ENCODE measurements around the gene TSNAXIP1. TPM values are rescaled to one million over a fixed set of nuclear protein-coding genes. Genes with fewer than 3 reads are reported as not detected.

TSNAXIP1 gene
- total and polyA plus RNA-seq, 9 of the 15 experiments (the other 6 are each of a cell fraction or from before 2014, with no cell fraction given), result 0.03 to 0.24 (median 0.11) TPM; not detected in 4

- TF ChIP-seq RCOR1 (IDR thresholded peaks at IDR 0.05; ENCODE audit: borderline replicate concordance in 1 of 2, low read depth in 2 of 2, low read length in 2 of 2), result peak in 1 of 2 experiments; percentile 56; a peak in 1 of 4 replicates
- TF ChIP-seq EP400 (IDR thresholded peaks at IDR 0.05), result peak; percentile 83
- TF ChIP-seq CBX5 (IDR thresholded peaks at IDR 0.05; ENCODE audit: borderline replicate concordance, low read depth), result no peak
- no peak; the same call in 1 of the 2 replicates for TF ChIP-seq MEF2A (IDR thresholded peaks at IDR 0.05; ENCODE audit: control insufficient read depth, low read depth, low read length)
- peak; percentile 78 for TF ChIP-seq ZNF395 (CRISPR knock-in tag; IDR thresholded peaks at IDR 0.05)
- no peak for TF ChIP-seq HNRNPUL1 (IDR thresholded peaks at IDR 0.05; ENCODE audit: low read length)
- TF ChIP-seq, protein P1, sequence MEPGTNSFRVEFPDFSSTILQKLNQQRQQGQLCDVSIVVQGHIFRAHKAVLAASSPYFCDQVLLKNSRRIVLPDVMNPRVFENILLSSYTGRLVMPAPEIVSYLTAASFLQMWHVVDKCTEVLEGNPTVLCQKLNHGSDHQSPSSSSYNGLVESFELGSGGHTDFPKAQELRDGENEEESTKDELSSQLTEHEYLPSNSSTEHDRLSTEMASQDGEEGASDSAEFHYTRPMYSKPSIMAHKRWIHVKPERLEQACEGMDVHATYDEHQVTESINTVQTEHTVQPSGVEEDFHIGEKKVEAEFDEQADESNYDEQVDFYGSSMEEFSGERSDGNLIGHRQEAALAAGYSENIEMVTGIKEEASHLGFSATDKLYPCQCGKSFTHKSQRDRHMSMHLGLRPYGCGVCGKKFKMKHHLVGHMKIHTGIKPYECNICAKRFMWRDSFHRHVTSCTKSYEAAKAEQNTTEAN (CRISPR knock-in tag; IDR thresholded peaks at IDR 0.05), result no peak
- TF ChIP-seq NEUROD1 (IDR thresholded peaks at IDR 0.05; ENCODE audit: borderline replicate concordance, low read depth, low read length, partially characterized antibody), result peak; percentile 74
- TF ChIP-seq, protein P2, sequence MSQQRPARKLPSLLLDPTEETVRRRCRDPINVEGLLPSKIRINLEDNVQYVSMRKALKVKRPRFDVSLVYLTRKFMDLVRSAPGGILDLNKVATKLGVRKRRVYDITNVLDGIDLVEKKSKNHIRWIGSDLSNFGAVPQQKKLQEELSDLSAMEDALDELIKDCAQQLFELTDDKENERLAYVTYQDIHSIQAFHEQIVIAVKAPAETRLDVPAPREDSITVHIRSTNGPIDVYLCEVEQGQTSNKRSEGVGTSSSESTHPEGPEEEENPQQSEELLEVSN (IDR thresholded peaks at IDR 0.05; ENCODE audit: borderline replicate concordance in 1 of 2, extremely low read depth in 1 of 2, insufficient read depth in 1 of 2, insufficient read length in 1 of 2, low read depth in 1 of 2, low read length in 1 of 2, poor library complexity in 1 of 2, severe bottlenecking in 1 of 2), result peak; percentile 78 to 84
- peak; percentile 94 for TF ChIP-seq TBP (optimal IDR thresholded peaks at IDR 0.05; ENCODE audit: low read depth, low read length)
- TF ChIP-seq ZBTB7A (IDR thresholded peaks at IDR 0.05; ENCODE audit: borderline replicate concordance, control insufficient read depth, low read depth, low read length), result peak; percentile 22; the same call in 1 of the 2 replicates
- no peak for TF ChIP-seq ZNF75A (CRISPR knock-in tag; IDR thresholded peaks at IDR 0.05)
- peak; percentile 56 for TF ChIP-seq LCOR (CRISPR knock-in tag; IDR thresholded peaks at IDR 0.05)
- no peak for TF ChIP-seq ZNF561 (CRISPR knock-in tag; conservative IDR thresholded peaks at IDR 0.05)
- no peak for TF ChIP-seq ZNF140 (CRISPR knock-in tag; IDR thresholded peaks at IDR 0.05)
- TF ChIP-seq, protein P3, sequence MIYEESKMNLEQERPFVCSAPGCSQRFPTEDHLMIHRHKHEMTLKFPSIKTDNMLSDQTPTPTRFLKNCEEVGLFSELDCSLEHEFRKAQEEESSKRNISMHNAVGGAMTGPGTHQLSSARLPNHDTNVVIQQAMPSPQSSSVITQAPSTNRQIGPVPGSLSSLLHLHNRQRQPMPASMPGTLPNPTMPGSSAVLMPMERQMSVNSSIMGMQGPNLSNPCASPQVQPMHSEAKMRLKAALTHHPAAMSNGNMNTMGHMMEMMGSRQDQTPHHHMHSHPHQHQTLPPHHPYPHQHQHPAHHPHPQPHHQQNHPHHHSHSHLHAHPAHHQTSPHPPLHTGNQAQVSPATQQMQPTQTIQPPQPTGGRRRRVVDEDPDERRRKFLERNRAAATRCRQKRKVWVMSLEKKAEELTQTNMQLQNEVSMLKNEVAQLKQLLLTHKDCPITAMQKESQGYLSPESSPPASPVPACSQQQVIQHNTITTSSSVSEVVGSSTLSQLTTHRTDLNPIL (CRISPR knock-in tag; IDR thresholded peaks at IDR 0.05), result no peak
- TF ChIP-seq PREB (CRISPR knock-in tag; IDR thresholded peaks at IDR 0.05), result 0 out of 2 replicates have a peak, but pooled peaks have one; percentile 50
- TF ChIP-seq MIER1 (IDR thresholded peaks at IDR 0.05; ENCODE audit: low read depth), result no peak
Observed at GRCh38 chr16:67833415-67834241, 26.9 kb downstream of the TSNAXIP1 start (continued).

Measured in K562 (cell line).